Measurements from ENCODE around the gene TEX52.

GRCh38 chr12:2877047-2877952, 20.5 kb upstream of the TEX52 start, which contains the start of the genes FOXM1 and RHNO1:
- TF ChIP-seq CTCF (IDR thresholded peaks at IDR 0.05; ENCODE audit: low read length), result no peak
- no peak for TF ChIP-seq EZH2 (optimal IDR thresholded peaks at IDR 0.05; ENCODE audit: low read depth, low read length)
- no peak for TF ChIP-seq EZH2phosphoT487 (IDR thresholded peaks at IDR 0.05; ENCODE audit: low read length)
